ENCODE results near the gene DGKI. TPM values are rescaled to one million over a fixed set of nuclear protein-coding genes. Genes with fewer than 3 reads are reported as not detected.

DGKI gene
- total and polyA plus RNA-seq, 11 donors: 0.36 to 4.6 (median 1.0) TPM

DNA sequence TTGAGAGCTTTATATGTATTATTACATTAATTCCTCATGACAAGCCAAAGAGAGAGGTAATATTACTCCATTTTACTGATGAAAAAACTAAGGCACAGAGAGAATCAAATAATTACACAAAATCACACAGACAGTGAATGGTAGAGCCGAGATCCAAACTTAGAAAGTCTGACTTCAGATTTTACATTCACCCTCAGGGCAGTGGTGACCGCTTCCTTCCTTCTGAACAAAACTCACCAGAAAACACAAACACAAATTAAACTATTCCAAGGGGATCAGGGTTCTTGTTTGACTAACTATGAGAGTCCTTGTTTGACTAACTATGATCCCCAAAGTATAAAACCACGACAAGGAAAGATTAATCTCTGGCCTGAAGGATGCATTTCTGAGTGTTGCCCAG, 435.3 kb downstream of the DGKI start:
- no peaks in the 10 kb centered on the region for H3K9me3 ChIP-seq
- ATAC-seq: no peak
- no peak for TF ChIP-seq CTCF (IDR thresholded peaks at IDR 0.05)
- TF ChIP-seq POLR2A (IDR thresholded peaks at IDR 0.05): no peak
- H3K27me3 ChIP-seq: no peaks in the 10 kb centered on the region
- no peak overlapping the region for H3K4me3 ChIP-seq
- intact Hi-C loops (cut with DNase I): no loop called here
- H3K27ac ChIP-seq: no peak overlapping the region
- DNase-seq: no peak
- whole genome bisulfite sequencing, 4 donors: 75 to 83% (median 81%) methylated on average over 3 of the region's 3 CpGs
- H3K4me1 ChIP-seq: no peaks in the 10 kb centered on the region
- no peaks in the 10 kb centered on the region for H3K36me3 ChIP-seq

- Histone ChIP-seq H3K36me3 (no peaks in the 10 kb centered on the region), H3K27ac (no peak overlapping the region), H3K4me1 (no peaks in the 10 kb centered on the region), H3K9me3 (no peaks in the 10 kb centered on the region), H3K4me3 (no peak overlapping the region), H3K27me3 (no peaks in the 10 kb centered on the region)
- ATAC-seq (no peak), DNase-seq (no peak)
- 58 to 80% (median 70%) methylated on average over 1 of the region's 1 CpG for WGBS, 4 donors
- TF ChIP-seq POLR2A (IDR thresholded peaks at IDR 0.05): no peak
- no peak for TF ChIP-seq CTCF (IDR thresholded peaks at IDR 0.05)
- intact Hi-C loops (cut with DNase I): no loop called here
Measured at GRCh38 chr7:137408126-137408525, 438.6 kb downstream of the DGKI start.

GRCh38 chr7:137407078-137407477, 439.7 kb downstream of the DGKI start:
- TF ChIP-seq POLR2A (IDR thresholded peaks at IDR 0.05): no peak
- no peak for TF ChIP-seq CTCF (IDR thresholded peaks at IDR 0.05)
- no peak for ATAC-seq

DNA sequence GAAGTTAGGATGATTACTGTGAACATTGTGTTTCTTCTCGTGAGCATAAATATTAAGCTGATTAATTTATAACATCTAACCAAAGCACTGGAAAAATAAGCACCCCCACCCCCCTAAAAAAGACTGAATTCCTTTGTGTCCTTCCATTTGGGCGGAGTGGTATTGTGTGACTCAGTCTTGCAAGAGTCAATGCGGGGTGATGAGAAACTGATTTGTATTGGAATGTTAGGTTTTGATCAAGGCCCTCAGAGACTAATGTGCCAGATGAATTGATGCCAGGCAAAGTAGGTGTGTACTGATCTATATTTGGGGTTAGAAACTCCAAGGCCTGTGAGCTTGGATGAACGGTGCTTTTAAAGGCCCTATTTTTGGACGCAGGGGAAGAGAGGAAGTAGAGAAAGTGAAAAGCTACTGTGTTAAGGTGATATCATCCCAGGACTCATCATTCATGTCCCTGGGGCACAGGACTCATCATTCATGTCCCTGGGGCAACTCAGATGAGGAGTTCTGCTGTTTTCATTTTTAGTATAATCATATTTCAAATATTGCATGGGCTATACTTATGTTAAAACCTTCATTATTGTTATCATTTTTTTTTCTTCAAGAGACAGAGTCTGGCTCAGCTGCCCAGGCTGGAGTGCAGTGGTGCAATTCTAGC, 442.0 kb downstream of the DGKI start:
- no peak overlapping the region for H3K27ac ChIP-seq
- no peaks in the 10 kb centered on the region for H3K27me3 ChIP-seq
- WGBS, 4 donors: 58 to 66% (median 65%) methylated on average over 5 of the region's 5 CpGs
- H3K36me3 ChIP-seq: no peaks in the 10 kb centered on the region
- no peak for ATAC-seq
- no peaks in the 10 kb centered on the region for H3K9me3 ChIP-seq
- no peak for DNase-seq
- no peaks in the 10 kb centered on the region for H3K4me1 ChIP-seq
- no peak overlapping the region for H3K4me3 ChIP-seq
- intact Hi-C loops (cut with DNase I): no loop called here
- TF ChIP-seq CTCF (IDR thresholded peaks at IDR 0.05) (no peak), POLR2A (IDR thresholded peaks at IDR 0.05) (no peak)

More at GRCh38 chr7:137407078-137407477, 439.7 kb downstream of the DGKI start:
- Histone ChIP-seq H3K9me3 (no peaks in the 10 kb centered on the region), H3K27ac (no peak overlapping the region), H3K4me1 (no peaks in the 10 kb centered on the region), H3K36me3 (no peaks in the 10 kb centered on the region), H3K4me3 (no peak overlapping the region), H3K27me3 (no peaks in the 10 kb centered on the region)
- DNase-seq: no peak
- 84 to 93% (median 88%) methylated on average over 3 of the region's 3 CpGs for WGBS, 4 donors
- intact Hi-C loops (cut with DNase I): no loop called here
